Fibroblast of skin of left quadriceps (primary cell): ENCODE data around the gene VASH1.
"Not testable (repeated sequence)": the region's sequence is repeated elsewhere in the genome, so short reads cannot be mapped to it uniquely, and the experiment has no call there.

Experiments
- DNase-seq, 2 experiments: peaks; one replicate each; pipeline ENCODE4 v3.0.0-alpha.2; 2013; ENCODE audit warnings: low read depth in 2 of 2

The VASH1 gene

GRCh38 chr14:76761136-76761959, at the start of gene VASH1:
TSS of gene VASH1 (plus strand) at chr14:76761468. CDS start at chr14:76762822, 1,354 bp downstream.
- peak; percentile 35 to 36 for DNase-seq

GRCh38 chr14:76713121-76713520, 48.1 kb upstream of the VASH1 start:
- no peak for DNase-seq

GRCh38 chr14:76714470-76714869, 46.8 kb upstream of the VASH1 start:
- no peak for DNase-seq

DNA sequence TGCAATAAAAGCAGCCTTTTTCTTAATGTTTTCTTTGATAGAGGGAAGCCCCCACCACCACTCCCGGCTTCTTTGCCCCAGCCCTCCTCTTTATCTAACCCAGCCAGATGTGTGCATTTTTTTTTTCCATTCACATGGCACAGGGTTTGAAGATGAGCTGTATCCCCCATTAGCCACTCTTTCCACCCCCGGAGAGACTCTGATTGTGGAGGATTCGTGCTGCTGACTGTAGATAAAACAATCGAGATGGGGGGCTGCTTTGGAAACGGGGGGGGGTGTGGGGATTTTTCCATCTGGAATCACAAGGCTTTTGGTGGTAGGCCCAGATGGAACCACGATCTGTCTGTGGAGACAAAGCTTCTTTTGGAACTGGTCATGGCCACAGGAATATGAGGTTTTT, 46.2 kb upstream of the VASH1 start:
- no peak for DNase-seq

DNA sequence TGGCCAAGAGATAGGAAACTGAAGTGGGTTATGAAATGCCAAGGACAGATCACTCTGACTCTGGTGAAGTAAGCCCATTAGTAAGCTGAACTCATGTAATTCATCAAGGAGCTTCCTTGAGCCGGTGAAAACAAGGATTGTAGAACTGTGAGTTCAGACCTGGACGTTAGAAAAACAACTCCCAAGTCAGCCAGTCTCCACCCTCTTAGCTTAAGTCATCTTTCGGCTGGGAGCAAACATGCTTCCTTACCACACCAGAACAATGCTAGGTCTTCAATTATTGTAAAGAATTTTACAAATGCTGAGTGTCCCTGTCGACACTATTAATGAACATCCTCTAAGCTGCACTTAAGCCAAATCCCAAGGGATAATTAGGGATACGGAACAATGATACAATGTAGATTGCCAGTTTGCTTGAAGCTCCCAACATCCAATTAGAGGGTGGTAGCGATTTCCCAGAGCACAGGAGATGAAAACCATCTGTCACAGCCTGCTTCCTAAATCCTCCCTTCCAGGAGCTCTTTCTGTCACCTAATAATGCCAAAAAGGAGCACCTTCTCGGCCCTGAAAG, 45.7 kb upstream of the VASH1 start:
- DNase-seq, result no peak

- no peak for DNase-seq
These were observed 45.0 kb upstream of the VASH1 start for GRCh38 chr14:76716285-76716684.

DNA sequence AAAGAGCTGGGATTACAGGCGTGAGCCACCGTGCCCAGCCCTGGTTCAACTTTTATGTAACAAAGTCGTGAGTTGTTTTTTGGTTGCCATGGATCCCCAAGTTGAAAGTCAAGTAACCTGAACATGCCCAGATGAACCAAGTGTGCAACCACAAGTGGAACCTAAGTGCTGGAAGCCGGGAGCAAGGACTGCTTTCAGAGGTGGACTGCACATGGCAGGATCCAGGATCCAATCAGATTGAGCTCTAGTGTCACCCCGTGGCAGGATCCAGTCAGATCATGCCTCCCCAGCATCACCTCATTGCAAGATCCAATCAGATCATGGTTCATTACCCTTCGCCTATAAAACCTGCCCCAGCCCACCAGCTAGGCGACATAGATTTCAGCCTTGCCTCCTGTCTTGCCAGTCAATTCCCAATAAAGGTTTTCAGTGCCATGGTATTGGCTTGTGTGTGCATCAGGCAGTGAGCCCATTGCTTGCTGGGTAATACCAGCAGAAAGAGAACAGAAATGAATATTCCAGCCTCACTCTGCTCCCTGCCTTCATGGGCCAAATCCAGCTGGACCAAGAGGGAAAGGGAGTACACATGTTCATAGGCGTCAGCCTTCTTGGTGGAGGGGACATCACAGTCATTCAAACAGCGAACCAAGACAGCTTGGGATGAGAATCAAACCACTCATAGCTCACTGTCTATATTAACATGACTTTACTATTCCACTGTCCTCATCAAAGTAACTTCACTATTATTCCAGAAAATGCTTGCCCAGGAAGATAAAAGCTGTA, 43.6 kb upstream of the VASH1 start:
- no peak for DNase-seq

DNA sequence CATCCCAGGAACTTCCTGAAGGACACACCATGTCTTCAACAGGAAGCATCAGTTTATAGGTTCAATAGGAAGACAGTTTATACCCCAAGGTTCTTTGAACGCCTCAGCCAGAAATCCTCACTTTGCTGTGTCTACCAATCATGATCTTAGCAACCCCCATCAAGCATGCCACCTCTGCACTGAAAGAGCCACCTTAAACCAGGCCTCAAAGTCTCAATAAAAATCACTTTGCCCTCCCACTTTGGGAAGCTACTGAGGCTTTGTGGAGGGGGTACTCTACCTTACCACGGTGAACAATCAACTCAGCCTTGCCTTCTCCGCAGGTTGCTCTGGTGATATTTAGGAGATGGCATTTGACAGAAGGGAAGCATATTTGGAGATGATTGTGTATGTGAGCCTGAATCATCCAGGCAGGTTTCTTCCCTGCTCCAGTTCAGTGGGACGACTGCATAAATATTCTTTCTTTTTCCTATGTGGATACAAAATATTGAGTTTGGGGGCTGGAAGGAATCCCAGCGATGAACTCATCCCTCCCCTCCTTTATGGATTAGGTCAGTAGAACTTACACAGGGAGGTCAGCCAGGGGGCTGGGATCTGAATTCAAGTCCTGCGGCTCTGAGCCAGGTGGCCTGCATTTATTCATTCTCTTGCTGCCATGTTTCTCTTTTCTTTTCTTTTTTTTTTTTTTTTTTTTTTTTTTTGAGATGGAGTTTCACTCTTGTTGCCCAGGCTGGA, 42.8 kb upstream of the VASH1 start:
- no peak for DNase-seq

- no peak for DNase-seq
These were observed 41.6 kb upstream of the VASH1 start for GRCh38 chr14:76719666-76720065.

- peak in 1 of 2 experiments; percentile 4 for DNase-seq
These were observed 40.9 kb upstream of the VASH1 start for GRCh38 chr14:76720382-76720813.

- not testable (repeated sequence) for DNase-seq
These were observed 39.8 kb upstream of the VASH1 start for GRCh38 chr14:76721506-76721905.

DNA sequence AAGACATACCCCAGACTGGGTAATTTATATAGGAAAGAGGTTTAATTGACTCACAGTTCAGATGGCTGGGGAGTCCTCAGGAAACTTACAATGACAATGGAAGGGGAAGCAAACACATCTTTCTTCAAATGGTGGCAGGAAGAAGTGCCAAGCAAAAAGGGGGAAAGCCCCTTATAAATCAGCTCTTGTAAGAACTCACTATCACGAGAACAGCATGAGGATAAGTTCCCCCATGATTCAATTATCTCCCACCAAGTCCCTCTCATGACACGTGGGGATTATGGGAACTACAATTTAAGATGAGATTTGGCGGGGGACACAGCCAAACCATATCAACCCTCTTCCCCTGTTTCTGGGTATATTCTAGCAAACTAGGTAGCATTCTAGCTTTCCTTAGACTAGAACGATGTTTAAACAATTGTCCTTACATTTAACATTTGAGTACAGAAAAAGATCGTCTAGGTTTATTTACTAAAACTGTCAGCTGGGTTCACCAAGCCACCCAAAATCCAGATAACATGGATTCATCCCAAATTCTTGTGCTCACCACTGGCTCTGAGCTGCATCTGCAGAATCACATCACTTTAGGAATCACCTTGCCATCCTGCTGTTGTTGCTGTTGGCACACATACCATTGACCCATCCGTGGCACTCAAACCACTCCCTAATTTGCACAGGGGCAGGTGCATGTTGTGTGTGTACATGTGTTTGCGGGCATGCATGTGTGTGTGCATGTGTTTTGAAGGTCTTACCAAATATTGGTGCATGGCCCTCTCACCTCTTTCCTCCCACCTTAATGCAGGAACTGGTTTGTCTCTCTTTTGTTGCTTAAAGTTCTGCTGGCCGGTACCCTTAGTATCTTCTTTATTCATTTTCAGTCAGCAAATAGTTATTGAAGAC, 36.4 kb upstream of the VASH1 start:
- DNase-seq, result no peak

DNA sequence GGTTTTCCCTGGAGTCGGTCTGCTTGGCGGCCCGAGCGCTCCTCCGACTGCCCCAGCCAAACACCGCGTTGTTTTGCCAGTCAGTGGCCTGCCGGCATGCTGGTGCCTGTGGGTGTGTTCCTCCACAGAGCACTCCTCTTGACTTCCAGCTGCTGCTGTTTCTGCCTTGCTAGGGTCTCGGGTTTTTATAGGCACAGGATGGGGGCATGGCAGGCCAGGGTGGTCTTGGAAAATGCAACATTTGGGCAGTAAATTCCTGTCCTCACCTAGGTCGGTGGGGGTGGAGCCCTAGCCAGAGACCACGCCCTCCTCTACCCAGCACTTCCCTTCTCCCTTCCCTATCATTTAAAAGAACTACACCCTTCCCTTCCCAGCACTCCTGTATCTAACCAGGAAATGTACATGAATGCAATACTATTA, 34.7 kb upstream of the VASH1 start:
- no peak for DNase-seq

DNA sequence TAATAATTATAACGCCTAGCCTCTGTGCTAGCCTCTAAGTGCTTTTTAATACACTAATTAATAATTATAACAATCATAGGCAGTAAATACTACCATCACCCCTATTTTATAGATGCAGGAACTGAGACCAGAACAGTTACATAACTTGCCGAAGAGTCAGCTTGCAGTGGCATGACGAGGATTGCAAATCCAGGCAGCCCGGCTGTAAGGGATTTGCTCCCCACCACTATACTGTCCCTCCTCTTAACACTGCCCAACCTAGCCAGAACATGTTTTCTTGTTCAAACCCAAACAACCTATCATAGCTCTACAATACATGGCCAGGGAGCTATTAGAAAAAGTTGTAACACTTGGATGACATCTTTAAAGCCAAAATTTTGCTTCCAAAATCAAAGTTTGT, 33.9 kb upstream of the VASH1 start:
- no peak for DNase-seq

- no peak for DNase-seq
These were observed 33.4 kb upstream of the VASH1 start for GRCh38 chr14:76727901-76728300.

DNA sequence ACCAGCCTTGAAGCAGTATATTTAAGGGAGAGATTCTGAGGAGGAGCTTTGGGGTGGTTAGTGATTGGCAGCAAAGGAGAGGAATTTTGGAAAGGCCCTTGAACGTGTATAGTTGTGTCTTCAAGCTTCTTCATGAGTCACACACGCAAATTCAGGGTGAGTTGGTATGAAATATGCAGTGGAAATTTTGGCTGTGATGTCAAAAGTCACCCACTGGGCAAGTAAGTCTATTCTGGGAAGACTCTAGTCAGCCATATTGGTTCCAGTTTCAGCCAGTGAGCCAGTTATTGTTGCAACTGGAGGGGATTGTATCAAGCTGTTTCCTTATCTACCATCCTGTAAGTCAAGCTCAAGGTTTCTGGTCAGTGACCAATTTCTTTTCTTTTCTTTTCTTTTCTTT, 32.0 kb upstream of the VASH1 start:
- no peak for DNase-seq

DNA sequence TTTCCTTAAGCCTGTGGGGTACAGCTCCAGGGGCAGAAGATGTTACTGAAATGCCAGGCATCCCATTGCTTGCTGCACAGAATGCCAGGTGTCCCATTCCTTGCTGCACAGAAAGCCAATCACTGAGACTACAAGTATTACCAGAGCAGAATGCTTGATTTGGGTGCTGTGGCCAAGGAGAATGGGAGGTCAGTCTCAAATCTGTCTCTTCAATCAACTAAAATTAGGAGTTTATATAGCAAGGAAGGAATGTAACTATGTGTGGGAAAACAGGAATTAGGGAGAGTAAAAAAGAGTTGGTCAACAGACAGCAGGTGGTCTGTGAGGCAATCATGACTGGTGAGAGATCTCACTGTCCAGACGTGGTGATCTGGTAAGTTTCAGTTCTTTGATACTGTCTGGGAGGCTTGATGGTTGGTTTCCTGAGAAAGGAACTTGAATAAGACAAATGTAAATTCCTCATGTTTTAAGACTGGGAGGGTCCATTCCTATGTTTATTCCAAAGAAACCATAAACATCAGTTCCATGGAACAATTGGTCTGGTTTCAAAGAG, 31.2 kb upstream of the VASH1 start:
- no peak for DNase-seq

DNA sequence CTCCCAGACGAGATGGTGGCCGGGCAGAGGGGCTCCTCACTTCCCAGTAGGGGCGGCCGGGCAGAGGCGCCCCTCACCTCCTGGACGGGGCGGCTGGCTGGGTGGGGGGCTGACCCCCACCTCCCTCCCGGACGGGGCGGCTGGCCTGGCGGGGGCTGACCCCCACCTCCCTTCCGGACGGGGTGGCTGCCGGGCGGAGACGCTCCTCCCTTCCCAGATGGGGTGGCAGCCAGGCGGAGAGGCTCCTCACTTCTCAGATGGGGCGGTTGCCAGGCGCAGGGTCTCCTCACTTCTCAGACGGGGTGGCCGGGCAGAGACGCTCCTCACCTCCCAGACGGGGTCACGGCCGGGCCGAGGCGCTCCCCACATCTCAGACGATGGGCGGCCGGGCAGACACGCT, 26.8 kb upstream of the VASH1 start:
- DNase-seq, result not testable (repeated sequence)

DNA sequence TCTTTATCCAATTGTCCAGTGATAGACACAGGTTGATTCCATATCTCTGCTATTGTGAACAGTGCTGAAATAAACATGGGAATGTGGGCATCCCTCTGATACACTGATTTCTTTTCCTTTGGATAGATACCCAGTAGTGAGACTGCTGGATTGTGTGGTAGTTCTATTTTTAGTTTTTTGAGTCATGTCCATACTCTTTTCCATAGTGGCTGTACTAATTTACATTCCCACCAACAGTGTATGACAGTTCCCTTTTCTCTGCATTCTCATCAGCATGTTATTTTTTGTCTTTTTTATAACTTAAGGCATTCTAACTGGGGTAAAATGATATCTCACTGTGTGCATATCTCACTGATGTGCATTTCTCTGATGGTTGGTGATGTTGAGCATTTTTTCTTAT, 24.8 kb upstream of the VASH1 start:
- DNase-seq, result no peak

- DNase-seq, result no peak
These were observed 20.2 kb upstream of the VASH1 start for GRCh38 chr14:76741074-76741473.

DNA sequence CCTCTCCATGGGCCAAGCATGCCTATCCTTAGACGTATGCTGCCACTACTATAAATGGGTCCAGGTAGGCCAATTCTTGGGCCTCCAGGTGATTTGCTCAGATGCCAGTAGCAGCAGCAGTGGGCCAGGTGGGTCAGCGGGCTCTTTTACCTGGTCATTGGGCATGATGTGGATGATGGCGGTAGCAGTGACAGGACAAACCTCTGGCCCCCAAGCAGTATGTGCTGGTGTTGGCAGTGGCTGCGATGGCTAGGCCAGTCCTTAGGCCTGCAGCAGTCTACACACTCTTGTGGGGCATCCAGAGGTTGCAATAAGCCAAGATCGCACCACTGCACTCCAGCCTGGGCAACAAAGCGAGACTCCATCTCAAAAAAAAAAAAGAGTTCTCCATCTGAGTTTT, 19.1 kb upstream of the VASH1 start:
- DNase-seq, result no peak
